Mucosa of rectum (tissue), 2 donors: Measurements from ENCODE around the gene AMMECR1L.
"Not testable (repeated sequence)": the region's sequence is repeated elsewhere in the genome, so short reads cannot be mapped to it uniquely, and the experiment has no call there.

ENCODE experiments used
- H3K27ac ChIP-seq, 2 donors: one replicate each; pipeline ENCODE4 v1.7.0; 2013; ENCODE audit warnings: inconsistent platforms in 2 of 2, low read depth in 2 of 2, low read length in 2 of 2
- H3K27me3 ChIP-seq, 2 donors: one replicate each; pipeline ENCODE4 v1.7.0; 2013; ENCODE audit warnings: low read length in 2 of 2; ENCODE audit not compliant: control insufficient read depth in 2 of 2, insufficient read depth in 2 of 2
- H3K36me3 ChIP-seq, 2 donors: one replicate each; pipeline ENCODE4 v1.7.0; 2013; ENCODE audit warnings: low read length in 2 of 2; ENCODE audit not compliant: control insufficient read depth in 2 of 2, insufficient read depth in 2 of 2
- H3K4me1 ChIP-seq, 2 donors: one replicate each; pipeline ENCODE4 v1.7.0; 2013; ENCODE audit warnings: low read length in 2 of 2, mild to moderate bottlenecking in 1 of 2; ENCODE audit not compliant: control insufficient read depth in 2 of 2, insufficient read depth in 2 of 2
- H3K4me3 ChIP-seq, 2 donors: one replicate each; pipeline ENCODE4 v1.7.0; 2013; ENCODE audit warnings: low read length in 2 of 2
- H3K9ac ChIP-seq, 2 donors: one replicate each; pipeline ENCODE4 v1.7.0; 2013; ENCODE audit warnings: low read length in 2 of 2, low read depth in 1 of 2, mild to moderate bottlenecking in 1 of 2
- H3K9me3 ChIP-seq, 2 donors: one replicate each; pipeline ENCODE4 v1.7.0; 2013; ENCODE audit warnings: low read length in 2 of 2; ENCODE audit not compliant: control insufficient read depth in 2 of 2
- donor health status: healthy.
- donor health status: Normal muscosa, but diverticular disease.

Gene AMMECR1L

DNA sequence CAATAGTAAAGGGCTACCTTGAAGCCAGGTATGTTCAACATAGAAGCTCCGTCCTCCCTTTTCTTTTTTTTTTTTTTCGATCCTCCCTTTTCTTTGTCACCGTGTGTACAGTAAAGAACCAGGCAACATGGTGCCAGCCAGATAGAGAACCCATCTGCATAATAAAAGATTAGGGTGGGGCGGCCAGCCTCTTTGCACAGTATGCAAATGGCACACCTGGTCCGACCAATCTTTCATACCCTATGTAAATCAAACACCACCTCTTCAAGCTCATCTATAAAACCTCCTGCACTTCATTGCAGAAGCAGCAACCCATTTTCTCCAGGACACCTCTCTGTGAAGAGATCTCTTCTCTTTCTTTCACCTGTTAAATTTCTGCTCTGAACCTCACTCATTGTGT lies 67.5 kb downstream of the AMMECR1L start:
- no peaks in the 10 kb centered on the region for H3K36me3 ChIP-seq
- H3K9me3 ChIP-seq = peaks cover 9 to 13% of the 10 kb centered on the region in 2 donors
- H3K27ac ChIP-seq = no peak overlapping the region
- H3K27me3 ChIP-seq = no peaks in the 10 kb centered on the region
- H3K9ac ChIP-seq = no peak overlapping the region
- no peaks in the 10 kb centered on the region for H3K4me1 ChIP-seq
- no peak overlapping the region for H3K4me3 ChIP-seq

DNA sequence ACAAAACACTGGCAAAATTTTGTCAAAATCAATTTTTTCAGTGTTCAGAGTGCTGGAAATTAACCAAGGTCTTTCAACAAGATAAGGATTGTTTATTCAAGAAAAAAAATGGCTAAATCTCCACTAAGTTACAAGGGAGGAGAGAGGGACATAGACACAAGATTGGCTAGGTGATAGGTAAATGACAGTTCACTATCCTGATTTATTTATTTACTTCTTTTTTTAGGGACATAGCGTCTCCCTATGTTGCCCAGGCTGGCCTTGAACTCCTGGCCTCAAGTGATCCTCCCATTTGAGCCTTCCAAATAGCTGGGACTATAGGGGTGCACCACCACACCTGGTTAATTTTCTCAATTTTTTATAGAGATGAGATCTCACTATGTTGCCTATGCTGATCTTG lies 71.1 kb downstream of the AMMECR1L start:
- Histone ChIP-seq H3K4me3 (no peak overlapping the region), H3K36me3 (no peaks in the 10 kb centered on the region), H3K9ac (no peak overlapping the region), H3K27me3 (no peaks in the 10 kb centered on the region), H3K27ac (no peak overlapping the region), H3K4me1 (peaks cover 3 to 5% of the 10 kb centered on the region in 2 donors), H3K9me3 (peaks cover 2 to 5% of the 10 kb centered on the region in 2 donors)

DNA sequence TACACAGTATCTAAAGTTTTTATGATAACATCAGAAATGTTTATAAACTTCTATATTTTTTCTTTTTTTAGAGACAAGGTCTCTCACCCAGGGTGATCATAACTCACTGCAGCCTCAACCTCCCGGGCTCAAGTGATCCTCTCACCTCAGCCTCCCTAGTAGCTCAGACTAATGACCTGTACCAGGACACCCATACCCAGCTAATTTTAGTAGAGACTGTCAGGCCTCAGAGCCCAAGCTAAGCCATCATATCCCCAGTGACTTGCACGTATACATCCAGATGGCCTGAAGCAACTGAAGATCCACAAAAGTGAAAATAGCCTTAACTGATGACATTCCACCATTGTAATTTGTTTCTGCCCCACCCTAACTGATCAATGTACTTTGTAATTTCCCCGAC lies 73.3 kb downstream of the AMMECR1L start:
- H3K9ac ChIP-seq, H3K27me3 ChIP-seq, H3K4me3 ChIP-seq, H3K9me3 ChIP-seq, H3K4me1 ChIP-seq, H3K36me3 ChIP-seq, H3K27ac ChIP-seq: not testable (repeated sequence)
